ENCODE measurements around the gene GAS2L1.

The GAS2L1 gene

DNA sequence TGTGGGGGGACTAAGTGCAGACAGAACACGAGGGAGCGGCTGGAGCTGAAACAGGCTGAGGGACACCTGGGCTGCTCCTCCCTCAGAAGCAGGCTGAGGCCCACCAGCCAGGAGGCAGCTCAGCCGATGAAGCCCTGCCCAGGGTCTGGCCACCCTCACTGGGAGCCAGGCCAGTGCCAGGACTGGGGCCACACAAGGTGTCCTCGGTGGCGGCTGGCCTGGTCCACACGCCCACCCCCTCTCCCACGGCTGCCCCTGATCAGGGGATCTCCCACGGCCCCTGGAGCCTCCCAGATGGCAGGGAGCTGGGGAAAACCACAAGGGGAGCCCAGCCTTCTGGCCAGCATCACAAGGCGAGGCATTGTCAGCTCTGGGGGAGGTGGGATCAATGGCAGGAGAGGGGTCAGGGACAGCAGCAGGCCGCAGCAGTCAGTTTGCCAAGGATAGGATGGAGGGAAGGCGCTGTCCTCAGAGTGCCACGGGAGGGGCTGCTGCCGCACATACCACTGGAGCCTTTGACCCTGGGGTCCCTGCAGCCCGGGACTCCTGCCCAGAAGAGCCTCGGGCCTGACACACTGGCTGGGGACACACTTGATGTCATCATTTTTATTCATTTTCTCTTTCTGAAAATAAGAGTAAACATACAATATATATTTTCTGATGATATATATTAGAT is 20.8 kb downstream of the GAS2L1 start:
- DNase-seq (ENCODE audit: low spot score): no peak

DNA sequence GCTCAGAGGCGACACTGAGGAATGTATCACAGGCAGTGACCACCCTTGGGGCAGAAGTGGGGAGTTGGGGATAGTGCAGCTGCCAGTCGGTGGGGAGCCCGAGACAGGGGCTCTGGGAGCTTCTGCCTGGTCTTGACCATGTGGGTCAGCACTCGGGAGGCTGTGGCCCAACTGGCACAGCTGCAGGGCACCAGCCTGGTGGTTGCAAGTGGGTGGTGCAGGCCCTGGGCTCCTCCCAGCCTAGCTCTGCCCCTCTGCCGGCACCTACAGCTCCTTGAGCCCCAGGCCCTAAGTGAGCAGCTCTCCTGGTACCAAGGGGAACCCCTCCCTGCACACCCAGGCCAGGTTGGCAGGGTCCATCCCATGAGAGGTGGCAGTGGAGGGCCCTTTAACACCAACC is 21.6 kb downstream of the GAS2L1 start:
- DNase-seq (ENCODE audit: low spot score): no peak

DNA sequence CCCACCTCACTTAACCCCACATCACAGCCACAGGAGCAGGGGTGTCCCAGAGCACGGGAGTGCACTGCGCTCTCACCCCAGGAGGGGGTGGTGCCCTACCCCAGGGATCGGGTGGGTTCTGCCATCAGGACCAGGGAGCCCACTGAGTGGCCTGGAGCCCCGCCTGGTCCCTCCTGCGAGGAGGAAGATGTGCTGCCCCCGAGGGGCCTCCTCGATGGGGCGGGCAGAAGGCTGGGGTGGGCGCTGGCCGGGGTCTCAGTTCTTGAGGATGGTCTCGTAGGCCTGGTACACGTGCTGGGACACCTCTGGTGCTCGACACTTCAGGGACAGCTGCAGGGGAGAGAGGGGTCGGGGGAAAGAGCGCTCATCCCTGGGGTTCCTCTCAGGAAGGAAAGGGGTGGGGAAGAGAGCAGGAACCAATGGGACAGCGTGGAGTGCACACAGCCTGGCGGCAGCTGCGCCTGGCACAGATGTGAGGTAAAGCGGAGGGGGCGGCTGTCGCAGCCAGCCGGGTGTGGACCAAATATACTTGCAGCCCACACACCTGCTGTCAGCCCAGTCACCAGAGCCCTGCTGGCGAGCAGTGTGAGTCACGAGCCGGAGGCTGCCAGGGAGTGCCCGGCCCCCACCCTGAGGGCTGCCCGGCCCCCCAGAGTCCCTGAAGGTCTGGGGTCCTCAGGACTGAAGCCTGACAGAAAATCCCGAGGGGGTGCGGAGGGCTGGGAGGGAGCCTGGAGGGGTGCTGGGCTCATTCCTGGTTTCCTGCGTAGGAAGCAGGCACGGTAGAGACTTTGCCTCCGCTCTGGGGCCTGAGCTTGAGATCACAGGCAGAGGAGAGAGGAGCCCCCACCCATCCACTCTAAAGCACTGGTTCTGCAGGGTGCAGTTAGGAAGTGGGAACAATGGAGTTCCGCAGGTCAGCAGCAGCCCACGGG is 22.4 kb downstream of the GAS2L1 start:
- no peak for DNase-seq (ENCODE audit: low spot score)

DNA sequence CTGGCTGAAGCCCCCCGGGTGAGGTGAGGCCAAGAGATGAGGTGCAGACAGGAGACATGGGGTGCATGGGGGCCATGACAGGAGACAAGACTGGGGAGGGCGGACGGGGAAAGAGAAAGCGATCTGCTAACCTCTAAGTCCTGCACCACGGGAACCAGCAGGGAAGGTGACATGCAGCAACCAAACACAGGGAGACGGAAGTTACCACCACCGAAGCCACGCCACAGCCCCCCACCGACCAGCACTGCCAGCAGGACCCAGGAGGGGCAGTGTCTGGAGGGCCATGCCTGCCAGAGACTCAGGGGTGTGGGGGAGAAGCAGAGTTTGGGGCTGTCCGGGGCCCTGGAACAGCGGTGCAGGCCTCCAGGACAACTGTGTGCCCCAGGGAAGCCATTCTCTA is 23.1 kb downstream of the GAS2L1 start:
- DNase-seq (ENCODE audit: low spot score): no peak

DNA sequence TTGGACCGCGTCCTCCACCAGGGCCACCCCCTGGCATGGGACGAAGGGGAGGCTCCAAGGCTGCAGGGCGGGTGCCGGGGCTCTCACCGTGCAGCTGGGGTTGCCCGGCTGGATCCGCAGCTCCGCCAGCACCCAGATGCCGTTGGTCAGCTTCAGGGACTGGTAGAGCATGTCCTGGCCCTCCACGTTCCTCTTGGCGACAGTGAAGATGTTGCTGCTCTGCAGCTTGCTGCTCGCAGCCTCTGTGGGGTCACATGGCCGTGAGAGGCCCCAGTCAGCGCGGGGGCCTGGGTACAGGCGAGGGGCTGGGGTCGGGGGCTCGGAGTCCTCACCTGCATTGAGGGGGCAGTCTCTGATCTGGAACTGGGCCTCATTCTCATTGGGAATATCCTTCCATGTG is 23.8 kb downstream of the GAS2L1 start:
- DNase-seq (ENCODE audit: low spot score): no peak

DNA sequence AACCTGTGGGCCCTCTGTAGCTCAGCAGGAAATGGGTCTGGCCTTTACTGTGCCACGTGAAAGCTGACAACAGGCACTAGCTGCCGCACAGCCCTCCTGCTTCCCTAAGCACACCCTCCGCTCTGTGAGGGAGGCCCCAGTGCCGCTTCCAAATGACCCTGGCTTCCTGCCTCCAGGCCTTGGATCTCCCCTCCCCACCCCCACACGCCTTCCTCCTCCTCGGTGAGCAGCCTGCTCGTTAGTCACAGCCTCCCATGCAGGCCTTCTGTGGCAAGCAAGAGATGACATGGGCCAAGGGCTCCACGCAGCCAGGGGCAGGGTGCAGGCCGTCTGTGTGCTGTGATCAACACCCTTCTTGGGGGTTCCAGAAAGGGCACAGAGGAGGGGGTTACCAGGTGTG is 24.3 kb downstream of the GAS2L1 start:
- no peak for DNase-seq (ENCODE audit: low spot score)

DNA sequence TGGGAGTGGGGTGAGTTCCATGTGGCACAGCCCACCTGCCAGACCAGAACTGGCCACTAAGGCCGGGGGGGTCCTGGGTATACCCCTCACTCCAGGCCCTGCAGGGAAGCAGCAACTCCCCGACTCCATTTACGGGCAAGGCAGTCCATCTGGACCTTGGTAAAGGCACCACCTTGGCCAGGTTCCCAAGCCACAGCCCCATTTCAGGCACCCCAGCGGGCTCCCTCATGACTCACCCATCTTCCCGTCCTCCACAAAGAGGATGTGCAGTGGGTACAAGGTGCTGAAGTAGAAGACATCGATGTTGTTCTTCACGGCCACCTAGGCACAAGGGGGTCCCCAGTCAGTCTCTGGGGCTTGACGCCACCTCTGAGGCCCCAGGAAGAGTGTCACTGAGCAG is 24.8 kb downstream of the GAS2L1 start:
- no peak for DNase-seq (ENCODE audit: low spot score)

DNA sequence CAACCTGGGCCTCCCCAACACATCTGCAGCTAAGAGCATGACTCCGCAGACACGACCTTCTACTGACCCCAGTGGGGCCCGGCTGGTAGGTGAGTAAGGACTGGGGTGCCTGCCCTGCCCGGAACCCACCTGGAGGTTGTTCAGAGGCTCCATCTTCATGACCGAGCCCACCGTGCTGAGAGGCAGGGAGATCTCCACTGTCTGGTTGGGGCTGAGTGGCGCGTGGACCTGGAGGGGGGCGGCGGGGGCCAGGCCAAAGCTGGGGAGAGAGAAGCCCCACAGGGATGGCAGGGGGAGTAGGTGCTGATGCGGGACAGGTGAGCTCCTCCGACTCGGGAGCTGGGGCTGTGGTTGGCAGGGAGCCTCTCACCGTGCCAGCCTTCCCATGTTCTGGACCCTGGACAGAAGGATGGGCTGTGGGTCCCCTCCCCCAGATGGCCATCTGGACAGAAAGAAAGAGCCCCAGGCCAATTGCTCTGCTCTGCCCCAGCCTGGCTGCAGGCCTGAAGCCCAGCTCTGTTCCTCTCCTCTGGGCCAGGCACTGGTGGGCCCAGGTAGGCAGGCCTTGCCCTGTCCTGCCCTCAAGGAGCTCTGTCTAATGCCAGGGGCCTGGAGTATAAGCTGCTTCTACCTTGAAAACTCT is 25.3 kb downstream of the GAS2L1 start:
- DNase-seq (ENCODE audit: low spot score): no peak

DNA sequence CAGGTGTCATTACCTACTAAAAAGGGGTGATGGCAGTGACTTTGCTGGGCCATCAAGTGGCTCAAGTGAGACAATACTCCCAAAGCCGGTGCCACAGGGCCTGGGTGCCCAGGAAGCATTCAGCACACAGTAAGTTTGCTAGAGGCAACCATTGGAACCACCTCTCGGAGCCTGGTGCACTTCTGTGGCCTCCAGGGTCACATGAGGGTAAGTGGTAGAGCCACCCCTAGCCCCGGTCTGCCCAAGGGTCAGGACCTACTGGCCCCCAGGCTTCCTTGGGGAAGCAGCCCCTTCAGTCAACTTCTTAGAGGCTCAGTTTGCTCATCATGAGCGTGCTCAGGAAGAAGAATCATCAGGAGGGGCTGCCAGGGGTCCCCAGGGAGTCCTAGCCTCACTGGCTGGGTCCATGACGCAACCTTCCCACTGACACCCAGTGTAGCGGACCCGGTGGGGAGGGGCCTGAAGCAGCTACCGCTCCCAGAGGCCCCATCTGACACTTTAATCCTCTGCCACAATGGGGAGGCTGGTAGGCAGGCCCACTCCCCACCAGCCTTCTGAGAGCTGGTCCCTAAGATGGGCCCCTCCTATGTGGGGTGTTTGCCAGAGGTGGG is 26.5 kb downstream of the GAS2L1 start:
- no peak for DNase-seq (ENCODE audit: low spot score)

DNA sequence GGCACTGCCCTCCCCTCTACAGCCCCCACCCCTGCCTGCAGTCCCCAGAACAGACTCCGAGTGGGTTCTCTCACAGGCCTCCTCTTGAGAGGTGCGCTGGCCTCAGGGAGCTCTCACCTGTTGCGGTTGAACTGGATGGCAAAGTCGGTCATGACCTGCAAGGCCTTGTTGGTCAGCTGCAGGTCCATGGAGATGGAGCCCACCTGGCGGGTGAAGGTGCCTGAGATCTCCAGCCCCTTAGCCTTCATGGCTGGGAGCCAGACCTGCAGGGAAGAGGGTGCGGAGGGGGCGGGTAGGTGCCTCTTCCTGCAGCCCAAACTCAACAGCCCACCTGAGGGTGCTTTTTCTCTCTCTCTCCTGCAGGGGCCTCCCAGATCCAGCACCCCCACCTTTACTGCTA is 27.7 kb downstream of the GAS2L1 start:
- no peak for DNase-seq (ENCODE audit: low spot score)

DNA sequence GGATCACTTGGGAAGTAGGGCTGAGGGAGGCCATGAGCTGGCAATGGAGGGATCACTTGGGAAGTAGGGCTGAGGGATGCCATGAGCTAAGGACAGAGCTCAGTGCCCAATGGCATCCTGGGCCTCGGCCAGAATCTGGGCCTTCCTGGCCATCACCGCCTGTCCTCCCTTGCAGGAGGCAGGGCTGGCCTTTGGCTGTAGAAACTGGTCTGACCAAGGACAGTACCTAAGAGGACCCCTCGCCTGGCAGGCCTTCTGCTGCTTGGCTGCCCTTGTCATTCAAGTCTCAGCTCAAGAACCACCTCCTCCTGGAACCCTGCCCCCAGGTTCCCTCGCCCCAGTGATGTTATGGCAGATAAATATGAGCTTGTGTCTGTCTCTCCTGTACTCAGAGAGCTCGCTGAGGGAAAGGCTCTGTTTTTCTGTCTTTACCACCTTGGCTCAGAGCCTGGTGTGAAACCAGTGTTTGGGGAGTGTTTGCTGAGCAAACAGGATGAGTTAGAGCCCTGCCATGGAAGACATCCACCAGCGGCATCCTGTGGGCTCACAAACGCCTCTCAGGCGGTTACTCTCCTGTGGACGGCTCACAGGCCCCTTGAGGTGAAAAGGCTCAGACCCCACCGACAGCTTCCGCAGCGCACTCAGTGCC is 28.4 kb downstream of the GAS2L1 start:
- DNase-seq (ENCODE audit: low spot score): no peak

DNA sequence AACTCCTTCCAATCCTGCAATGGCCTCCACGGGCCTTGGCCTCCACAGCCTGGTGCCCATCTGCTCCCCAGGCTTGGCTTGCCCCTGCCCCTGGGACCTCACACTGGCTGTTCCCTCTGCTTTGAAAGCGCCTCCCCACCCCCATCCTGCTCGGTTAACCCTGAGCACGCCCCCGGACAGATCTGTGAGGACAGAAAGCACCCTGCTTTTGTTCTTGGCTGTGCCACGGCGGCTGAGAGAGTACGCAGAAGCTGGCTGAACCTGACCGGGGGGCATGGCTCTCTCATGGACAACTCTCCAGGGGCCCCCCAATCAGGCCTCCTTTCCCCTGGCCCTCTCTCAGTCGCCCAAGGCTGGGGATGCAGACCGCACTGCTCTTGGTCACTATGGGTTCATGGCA is 29.2 kb downstream of the GAS2L1 start:
- DNase-seq (ENCODE audit: low spot score): no peak

DNA sequence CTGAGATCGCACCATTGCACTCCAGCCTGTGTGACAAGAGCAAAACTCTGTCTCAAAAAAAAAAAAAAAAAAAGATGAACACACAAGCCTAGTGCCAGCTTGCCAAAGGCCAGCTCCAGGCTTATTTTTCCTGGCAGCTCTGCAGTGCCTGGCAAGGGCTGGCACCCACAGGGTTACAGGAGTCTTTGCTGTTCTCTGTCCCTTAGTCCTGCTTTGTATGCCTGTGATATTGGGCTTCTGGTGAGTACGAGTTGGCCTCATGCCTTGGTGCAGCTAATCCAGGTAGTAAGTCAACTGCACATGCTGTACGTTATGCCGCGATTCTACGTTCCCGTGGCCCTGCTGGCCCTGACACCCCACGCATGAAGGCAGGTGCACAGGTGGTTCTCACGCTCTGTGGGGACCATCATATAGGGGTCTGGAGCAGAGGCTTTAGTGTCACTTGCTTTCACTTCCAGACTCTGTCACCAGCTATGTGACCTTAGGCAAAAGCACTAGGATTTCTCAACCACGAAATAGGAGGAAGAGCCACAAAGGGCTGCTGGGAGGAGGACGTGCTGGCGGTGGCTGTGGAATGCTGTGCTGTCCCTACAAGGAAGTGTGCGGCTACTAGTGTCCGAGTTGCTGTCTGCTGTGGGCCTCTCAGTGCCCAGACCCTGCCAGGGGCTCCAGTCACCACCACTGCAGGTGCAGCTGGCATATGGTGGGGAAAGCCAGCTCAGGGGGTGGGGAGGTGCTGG is 30.5 kb downstream of the GAS2L1 start:
- DNase-seq (ENCODE audit: low spot score): no peak

DNA sequence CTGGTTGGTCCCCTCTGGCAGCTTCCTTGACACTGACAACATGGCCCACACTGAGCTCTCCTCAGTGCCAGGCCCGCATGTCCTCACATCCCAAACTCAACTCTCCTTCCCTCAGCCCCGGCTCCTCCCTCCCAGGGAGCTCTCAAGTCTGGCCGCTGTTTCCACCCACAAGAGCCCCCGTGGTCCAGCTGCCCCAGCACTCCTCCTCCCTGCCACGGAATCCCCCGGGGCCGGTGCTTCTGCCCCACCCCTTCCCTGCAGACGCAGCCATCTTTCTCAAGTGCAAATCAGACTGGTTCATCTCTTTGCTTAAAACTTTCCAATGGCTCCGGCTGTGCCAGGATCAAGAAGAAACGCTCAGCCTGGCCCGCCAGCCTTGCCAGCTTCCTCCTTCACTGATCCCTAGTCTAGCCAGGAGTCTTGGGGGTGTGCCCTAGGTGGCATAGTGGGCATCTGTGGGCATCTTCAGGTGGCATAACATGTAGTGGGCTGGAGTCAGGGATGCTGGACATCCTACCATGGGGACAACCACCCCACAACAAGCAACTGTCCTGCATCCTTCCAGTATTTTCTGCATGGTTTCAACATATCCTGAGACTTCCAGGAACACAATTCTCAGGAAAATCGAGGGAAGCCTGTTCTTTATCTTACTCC is 31.3 kb downstream of the GAS2L1 start:
- no peak for DNase-seq (ENCODE audit: low spot score)

DNA sequence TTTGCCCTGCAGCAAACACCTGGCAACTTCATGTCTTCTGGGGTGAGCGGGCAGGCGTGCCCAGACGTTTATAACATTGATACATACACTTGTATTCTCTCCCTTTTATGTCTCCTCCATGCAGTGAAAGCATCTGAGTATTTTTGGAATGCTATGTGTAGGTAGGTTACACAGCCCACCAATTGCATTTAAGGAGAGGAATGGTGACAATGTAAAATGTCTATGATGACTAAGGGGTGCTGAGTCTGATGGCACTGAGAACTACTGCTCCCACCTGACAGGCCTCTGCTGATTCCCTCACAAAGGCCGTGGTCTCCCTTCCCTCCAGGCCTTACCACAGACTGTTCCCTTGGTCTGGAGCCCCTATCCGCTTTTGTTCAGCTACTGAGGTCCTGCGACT is 31.9 kb downstream of the GAS2L1 start:
- no peak for DNase-seq (ENCODE audit: low spot score)

DNA sequence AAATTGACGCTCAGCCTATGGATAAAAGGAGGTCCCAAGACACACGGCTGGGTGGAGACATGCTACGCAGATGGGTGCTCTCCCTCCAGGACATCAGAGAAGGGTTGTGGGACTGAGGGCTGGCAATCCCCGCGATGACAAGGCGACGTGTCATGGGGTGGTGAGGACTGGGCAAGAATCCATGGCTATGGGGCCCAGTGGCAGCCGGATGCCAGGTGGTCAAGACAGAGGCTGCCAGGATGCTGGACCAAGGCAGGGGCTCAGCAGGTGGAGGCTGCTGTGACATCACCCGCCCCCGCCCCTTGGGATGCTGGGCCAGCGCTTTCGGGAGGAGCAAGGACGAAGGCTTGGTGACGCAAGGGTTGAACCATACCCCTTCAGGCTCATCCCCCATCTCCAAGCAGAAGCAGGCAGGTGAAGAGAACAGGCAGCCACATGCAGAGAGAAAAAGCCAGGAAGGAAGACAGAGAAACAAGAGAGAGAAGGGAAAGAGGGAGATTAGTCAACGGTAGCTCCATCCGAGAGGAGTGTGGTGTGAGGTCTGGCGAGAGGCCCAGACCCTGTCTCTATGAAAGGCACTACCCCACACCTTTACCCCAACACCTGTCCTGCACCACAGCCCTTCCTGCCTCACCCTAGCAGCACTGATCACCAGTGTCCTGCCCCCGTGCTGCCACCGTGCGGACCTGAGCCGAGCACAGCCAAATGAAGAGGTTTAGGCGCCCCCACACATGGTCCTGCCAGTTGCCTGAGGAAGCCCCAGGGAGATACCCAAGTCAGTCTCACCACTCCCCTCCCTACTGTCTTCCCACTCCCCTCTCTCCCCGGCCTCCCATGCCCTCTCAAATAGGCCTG is 33.2 kb downstream of the GAS2L1 start:
- DNase-seq (ENCODE audit: low spot score): no peak

DNA sequence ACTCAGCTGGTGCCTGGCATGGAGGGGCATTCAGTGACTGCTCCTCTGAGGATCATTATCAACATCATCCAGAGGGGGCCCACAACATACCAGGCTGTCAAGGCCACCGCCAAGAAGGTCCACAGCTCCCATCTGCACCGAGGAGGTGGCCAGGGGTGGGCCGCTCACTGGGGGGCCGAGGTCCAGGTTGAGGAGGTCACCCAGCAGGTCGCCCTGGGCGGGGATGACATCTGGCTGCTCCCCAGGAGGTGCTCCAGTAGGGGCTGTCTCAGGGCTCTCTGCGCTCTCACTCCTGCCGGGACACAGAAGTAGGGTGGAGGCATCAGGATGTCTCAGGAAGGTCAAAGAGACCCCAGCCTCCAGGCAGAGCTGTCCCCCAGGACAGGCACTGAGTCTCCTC is 34.1 kb downstream of the GAS2L1 start:
- no peak for DNase-seq (ENCODE audit: low spot score)

DNA sequence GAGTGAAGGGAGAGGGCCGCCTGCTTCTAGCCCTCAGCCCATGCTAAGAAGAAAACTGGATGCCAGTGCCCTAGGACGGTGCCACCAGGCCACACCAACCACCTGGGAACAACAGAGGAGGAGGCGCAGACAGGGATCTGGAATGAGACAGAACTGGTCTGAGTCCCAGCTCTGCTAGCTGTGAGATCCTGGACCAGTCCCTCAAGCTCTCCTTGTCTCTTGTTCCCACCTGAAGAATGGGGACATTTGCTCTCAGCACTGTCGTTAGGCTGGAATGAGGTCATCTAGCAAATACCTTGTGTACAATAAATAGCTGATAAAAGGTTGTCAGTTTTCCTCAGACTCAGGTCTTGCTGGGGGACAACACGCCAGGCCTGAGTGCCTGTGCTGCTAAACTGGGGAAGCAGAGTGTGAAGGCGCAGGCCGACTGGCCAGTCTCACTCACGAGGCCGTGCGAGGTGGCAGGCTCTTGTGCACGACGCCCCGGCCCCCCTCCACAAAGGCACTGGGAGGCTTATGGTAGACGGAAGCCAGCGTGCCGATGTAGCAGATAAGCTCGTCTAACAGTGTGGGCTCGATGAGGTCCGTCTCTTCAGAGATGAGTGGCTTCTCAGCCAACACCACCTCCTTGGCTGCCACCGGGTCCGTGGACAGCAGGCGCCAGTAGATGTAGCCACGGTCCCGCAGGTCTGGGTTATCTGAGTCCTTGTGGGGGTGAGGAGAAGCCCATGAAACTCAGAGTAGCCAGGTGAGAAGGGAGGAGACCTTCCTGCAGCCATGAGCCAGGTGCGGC is 34.8 kb downstream of the GAS2L1 start:
- no peak for DNase-seq (ENCODE audit: low spot score)

DNA sequence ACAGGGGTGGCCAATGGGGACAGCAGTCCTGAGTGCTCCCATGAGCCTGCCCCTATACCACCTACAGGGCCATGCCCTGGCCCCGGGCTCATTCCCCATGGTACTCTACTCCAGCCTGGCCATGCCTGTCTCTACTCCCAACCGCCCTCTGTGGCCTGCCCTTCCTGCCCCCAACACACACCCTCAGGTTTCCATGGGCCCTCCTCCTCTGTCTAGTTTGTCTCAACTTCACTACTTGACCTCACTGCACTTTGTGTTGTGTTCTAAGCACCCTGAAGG is 35.3 kb downstream of the GAS2L1 start:
- DNase-seq (ENCODE audit: low spot score): no peak

Data from CD4-positive, alpha-beta T cell treated with Interleukin-2 at 100 ng/mL for 4 hours (primary cell).